SK-N-SH treated with all-trans-retinoic acid at 6 μM for 48 hours (cell line): ENCODE measurements around the gene ELAC2.

Experiments used
- ARNTL ChIP-seq: fragments of 450-650 bp; formaldehyde crosslinking; IDR thresholded peaks from 2 replicates; pipeline ENCODE4 v1.5.0; 2020; ENCODE audit warnings: low read depth, mild to moderate bottlenecking, moderate library complexity, borderline replicate concordance
- CSDC2 ChIP-seq: fragments of 250-450 bp; sonication (Bioruptor Pico); IDR thresholded peaks from 2 replicates; pipeline ENCODE4 v1.5.0; 2020; ENCODE audit warnings: mild to moderate bottlenecking, moderate library complexity
- ISL1 ChIP-seq: fragments of 250-450 bp; sonication (Bioruptor Pico); IDR thresholded peaks from 2 replicates; pipeline ENCODE4 v2.1.2; 2022; ENCODE audit warnings: mild to moderate bottlenecking, moderate library complexity
- PATZ1 ChIP-seq: fragments of 250-450 bp; sonication (Bioruptor Pico); IDR thresholded peaks from 2 replicates; pipeline ENCODE4 v1.8.0; 2020; ENCODE audit warnings: mild to moderate bottlenecking, moderate library complexity, borderline replicate concordance
- PPARA ChIP-seq: fragments of 250-450 bp; sonication (Bioruptor Pico); IDR thresholded peaks from 2 replicates; pipeline ENCODE4 v1.5.0; 2020; ENCODE audit warnings: mild to moderate bottlenecking, borderline replicate concordance
- SNAI2 ChIP-seq: fragments of 250-450 bp; sonication (Bioruptor Pico); IDR thresholded peaks from 2 replicates; pipeline ENCODE4 v1.5.0; 2020; ENCODE audit warnings: mild to moderate bottlenecking, moderate library complexity
- TOX ChIP-seq: fragments of 250-450 bp; sonication (Bioruptor Pico); IDR thresholded peaks from 2 replicates; pipeline ENCODE4 v1.8.0; 2021; ENCODE audit warnings: mild to moderate bottlenecking, moderate library complexity, borderline replicate concordance
- ZFP3 ChIP-seq: fragments of 250-450 bp; sonication (Bioruptor Pico); IDR thresholded peaks from 2 replicates; pipeline ENCODE4 v1.5.0; 2020; ENCODE audit warnings: mild to moderate bottlenecking, moderate library complexity
- ZFP30 ChIP-seq: fragments of 450-650 bp; formaldehyde crosslinking; IDR thresholded peaks from 2 replicates; pipeline ENCODE4 v1.5.0; 2022; ENCODE audit warnings: mild to moderate bottlenecking, moderate library complexity
- ZNF565 ChIP-seq: fragments of 450-650 bp; formaldehyde crosslinking; conservative IDR thresholded peaks from 2 replicates; pipeline ENCODE4 v1.5.0; 2020; ENCODE audit warnings: low read depth, mild to moderate bottlenecking, moderate library complexity
- ZNF70 ChIP-seq: fragments of 450-650 bp; formaldehyde crosslinking; IDR thresholded peaks from 2 replicates; pipeline ENCODE4 v1.5.0; 2020; ENCODE audit warnings: mild to moderate bottlenecking, moderate library complexity
- ZNF8 ChIP-seq: fragments of 450-650 bp; formaldehyde crosslinking; IDR thresholded peaks from 2 replicates; pipeline ENCODE4 v1.5.0; 2020; ENCODE audit warnings: mild to moderate bottlenecking, moderate library complexity

- TF ChIP-seq ZFP3 = no peak
- no peak for TF ChIP-seq ARNTL (CRISPR knock-in tag)
- no peak for TF ChIP-seq TOX (CRISPR knock-in tag)
- no peak for TF ChIP-seq CSDC2
- no peak for TF ChIP-seq PATZ1 (CRISPR knock-in tag)
- TF ChIP-seq ZNF70 = no peak
- TF ChIP-seq SNAI2 (CRISPR knock-in tag) = no peak
- no peak for TF ChIP-seq PPARA (CRISPR knock-in tag)
- no peak for TF ChIP-seq ZNF565 (CRISPR knock-in tag)
- TF ChIP-seq ZNF8 (CRISPR knock-in tag) = no peak
- no peak for TF ChIP-seq ISL1 (CRISPR knock-in tag)
- TF ChIP-seq ZFP30 (CRISPR knock-in tag) = no peak
These were observed 22.5 kb downstream of the ELAC2 start for GRCh38 chr17:12995106-12995895.
